SK-N-SH (cell line): ENCODE data around the gene CLIC5. TPM values are rescaled to one million over a fixed set of nuclear protein-coding genes. Genes with fewer than 3 reads are reported as not detected.

Experiments used
- CTCF ChIA-PET: fragments of 300-600, 350-600 bp; formaldehyde crosslinking; extraction: SDS; loops from one replicate; lab custom pipeline; 2021; lab: Yijun Ruan, JAX
- POLR2A ChIA-PET: fragments of 350-600 bp; sonication (Branson Sonifier 250); formaldehyde crosslinking; extraction: SDS; loops from one replicate; lab custom pipeline; 2020; ENCODE audit warnings: antibody characterized with exemption, inconsistent platforms; lab: Yijun Ruan, JAX
- DNase-seq: peaks from one replicate; pipeline ENCODE4 v3.0.0; 2012
- H2AFZ ChIP-seq: fragments of 200-600 bp; sonication (generic); 2 replicates; pipeline ENCODE4 v1.8.1; 2016; ENCODE audit warnings: antibody characterized with exemption, mild to moderate bottlenecking, low read depth
- H3F3A ChIP-seq: fragments of 200-600 bp; sonication (generic); replicated peaks from 2 replicates; pipeline ENCODE3; 2016; ENCODE audit warnings: antibody characterized with exemption, mild to moderate bottlenecking; ENCODE audit not compliant: insufficient read depth
- H3K27ac ChIP-seq, 2 experiments: fragments of 200-500 bp in 1 of 2; fragments of 200-600 bp in 1 of 2; sonication (Bioruptor generic) in 1 of 2; sonication (generic), shearing (Covaris generic) in 1 of 2; 2 replicates each; pipeline versions ENCODE4 v1.5.1 to v1.6.1; 2014 to 2016; ENCODE audit warnings: low read depth in 2 of 2, inconsistent platforms in 1 of 2, low read length in 1 of 2, mild to moderate bottlenecking in 1 of 2, mixed read lengths in 1 of 2
- H3K27me3 ChIP-seq: fragments of 200-600 bp; sonication (generic), shearing (Covaris generic); 2 replicates; pipeline ENCODE4 v1.6.1; 2016; ENCODE audit warnings: mixed run types; ENCODE audit not compliant: insufficient read depth
- H3K36me3 ChIP-seq, 2 experiments: fragments of 200-500 bp in 1 of 2; fragments of 200-600 bp in 1 of 2; sonication (Bioruptor generic) in 1 of 2; sonication (generic) in 1 of 2; replicated peaks in 1 of 2; 2 replicates each; pipeline versions ENCODE3 to v1.5.1; 2014 to 2016; ENCODE audit warnings: low read length in 1 of 2, mild to moderate bottlenecking in 1 of 2; ENCODE audit not compliant: insufficient read depth in 2 of 2, control insufficient read depth in 1 of 2
- H3K4me1 ChIP-seq, 2 experiments: fragments of 200-500 bp in 1 of 2; fragments of 200-600 bp in 1 of 2; sonication (Bioruptor generic) in 1 of 2; sonication (generic), shearing (Covaris generic) in 1 of 2; 2 replicates each; pipeline versions ENCODE4 v1.5.1 to v1.6.1; 2014 to 2016; ENCODE audit warnings: low read depth in 1 of 2, low read length in 1 of 2, mixed run types in 1 of 2; ENCODE audit not compliant: insufficient read depth in 2 of 2, control insufficient read depth in 1 of 2
- H3K4me2 ChIP-seq: fragments of 200-600 bp; sonication (generic), shearing (Covaris generic); 2 replicates; pipeline ENCODE4 v1.6.1; 2017; ENCODE audit warnings: mixed run types
- H3K4me3 ChIP-seq, 2 experiments: fragments of 200-500 bp in 1 of 2; fragments of 200-600 bp in 1 of 2; sonication (Bioruptor generic) in 1 of 2; sonication (generic), shearing (Covaris generic) in 1 of 2; 2 replicates each; pipeline versions ENCODE4 v1.5.1 to v1.8.1; 2014 to 2016; ENCODE audit warnings: low read depth in 2 of 2, inconsistent platforms in 1 of 2, low read length in 1 of 2, mild to moderate bottlenecking in 1 of 2, mixed read lengths in 1 of 2, moderate library complexity in 1 of 2
- H3K79me2 ChIP-seq: fragments of 200-600 bp; sonication (generic); 2 replicates; pipeline ENCODE4 v1.8.1; 2017; ENCODE audit warnings: mild to moderate bottlenecking; ENCODE audit not compliant: insufficient read depth
- H3K9ac ChIP-seq: fragments of 200-600 bp; sonication (generic); 2 replicates; pipeline ENCODE4 v1.6.1; 2017; ENCODE audit warnings: mixed run types
- H3K9me2 ChIP-seq: fragments of 200-600 bp; sonication (generic); 2 replicates; pipeline ENCODE4 v1.6.1; 2017; ENCODE audit warnings: mixed run types
- H3K9me3 ChIP-seq: fragments of 200-600 bp; sonication (generic); 2 replicates; pipeline ENCODE4 v1.6.1; 2017; ENCODE audit warnings: mixed run types, mild to moderate bottlenecking, moderate library complexity
- H4K20me1 ChIP-seq: fragments of 200-600 bp; sonication (generic); 2 replicates; pipeline ENCODE4 v1.6.1; 2017; ENCODE audit warnings: mild to moderate bottlenecking, mixed run types; ENCODE audit not compliant: insufficient read depth
- EP300 ChIP-seq, 2 experiments: IDR thresholded peaks; 2 replicates each; pipeline versions ENCODE4 v1.4.0 to v1.6.1; 2012; ENCODE audit warnings: borderline replicate concordance in 1 of 2, low read depth in 1 of 2, low read length in 1 of 2
- EZH2phosphoT487 ChIP-seq: fragments of 200-600 bp; sonication (generic); IDR thresholded peaks from 2 replicates; pipeline ENCODE4 v1.6.1; 2017; ENCODE audit warnings: low read depth, mixed run types, mild to moderate bottlenecking, antibody characterized with exemption, moderate library complexity, borderline replicate concordance
- FOSL2 ChIP-seq: IDR thresholded peaks from 2 replicates; pipeline ENCODE4 v1.4.0; 2012; ENCODE audit warnings: low read depth, mild to moderate bottlenecking, moderate library complexity, borderline replicate concordance
- GATA2 ChIP-seq: sonication (generic); formaldehyde crosslinking; IDR thresholded peaks from 2 replicates; pipeline ENCODE4 v1.5.0; 2020; ENCODE audit warnings: mild to moderate bottlenecking, missing genetic modification reagents
- IRF3 ChIP-seq: fragments of 150-350 bp; IDR thresholded peaks from 2 replicates; pipeline ENCODE4 v1.6.1; 2016; ENCODE audit warnings: mild to moderate bottlenecking, low read depth, low read length
- JUND ChIP-seq: IDR thresholded peaks from 2 replicates; pipeline ENCODE4 v1.4.0; 2012
- MAX ChIP-seq: IDR thresholded peaks from 2 replicates; pipeline ENCODE4 v1.4.0; 2012; ENCODE audit warnings: low read depth
- MEF2A ChIP-seq: IDR thresholded peaks from 2 replicates; pipeline ENCODE4 v1.4.0; 2012; ENCODE audit warnings: low read depth, borderline replicate concordance
- MXI1 ChIP-seq: IDR thresholded peaks from 2 replicates; pipeline ENCODE4 v1.6.1; 2012; ENCODE audit warnings: mild to moderate bottlenecking, low read depth, low read length, improper control_type of control experiment
- NFIC ChIP-seq: IDR thresholded peaks from 2 replicates; pipeline ENCODE4 v1.4.0; 2012; ENCODE audit warnings: borderline replicate concordance
- NRF1 ChIP-seq: IDR thresholded peaks from 2 replicates; pipeline ENCODE4 v1.6.1; 2012; ENCODE audit warnings: low read depth, mild to moderate bottlenecking, low read length
- RAD21 ChIP-seq: IDR thresholded peaks from 2 replicates; pipeline ENCODE4 v1.6.1; 2012; ENCODE audit warnings: mild to moderate bottlenecking, low read length
- REST ChIP-seq: IDR thresholded peaks from 2 replicates; pipeline ENCODE4 v1.6.1; 2012; ENCODE audit warnings: mild to moderate bottlenecking, low read depth, low read length, moderate library complexity
- RFX5 ChIP-seq: IDR thresholded peaks from 2 replicates; pipeline ENCODE4 v1.6.1; 2012; ENCODE audit warnings: mild to moderate bottlenecking, improper control_type of control experiment, low read length
- RXRA ChIP-seq: IDR thresholded peaks from 2 replicates; pipeline ENCODE4 v1.4.0; 2012; ENCODE audit warnings: low read depth, mild to moderate bottlenecking, borderline replicate concordance
- TAF1 ChIP-seq: IDR thresholded peaks from 2 replicates; pipeline ENCODE4 v1.6.1; 2012; ENCODE audit warnings: low read depth, mild to moderate bottlenecking, low read length, moderate library complexity, borderline replicate concordance
- TCF12 ChIP-seq: IDR thresholded peaks from 2 replicates; pipeline ENCODE4 v1.4.0; 2012
- TEAD4 ChIP-seq: IDR thresholded peaks from 2 replicates; pipeline ENCODE4 v1.4.0; 2012; ENCODE audit warnings: mild to moderate bottlenecking, borderline replicate concordance; ENCODE audit not compliant: insufficient read depth
- USF2 ChIP-seq: fragments of 150-350 bp; IDR thresholded peaks from 2 replicates; pipeline ENCODE4 v1.6.1; 2017; ENCODE audit warnings: antibody characterized with exemption, low read length, low read depth, borderline replicate concordance
- YY1 ChIP-seq: IDR thresholded peaks from 2 replicates; pipeline ENCODE4 v1.4.0; 2012; ENCODE audit warnings: low read depth, mild to moderate bottlenecking
- WGBS: methylation state at CpG from one replicate; pipeline ENCODE4 v1.1.6; 2017; ENCODE audit warnings: low lambda C conversion rate; 5-methylcytosine and 5-hydroxymethylcytosine counted together
- polyA plus RNA-seq, 3 experiments: library from polyadenylated mRNA; depleted of rRNA; stranded (reverse); fragments of >200 nt; gene quantifications; 2 replicates each; pipeline ENCODE4 v1.2.3, GENCODE V29; 2012

The CLIC5 gene
- polyA plus RNA-seq, 1 of the 3 experiments (the other 2 are of a cell fraction) = 0.03 TPM

GRCh38 chr6:46059608-46060007 is 43.9 kb upstream of the CLIC5 start:
- DNase-seq = no peak
- H3K4me3 ChIP-seq = no peak overlapping the region
- ChIA-PET CTCF (no interaction called here), POLR2A (no interaction called here)
- no peak overlapping the region for H3K27ac ChIP-seq
- no peaks in the 10 kb centered on the region for H3F3A ChIP-seq
- no peaks in the 10 kb centered on the region for H3K9me2 ChIP-seq
- H3K4me2 ChIP-seq = no peak overlapping the region
- no peak for TF ChIP-seq YY1
- TF ChIP-seq TEAD4 = no peak
- no peak for TF ChIP-seq RXRA
- TF ChIP-seq MXI1 = no peak
- no peak for TF ChIP-seq TAF1
- no peak for TF ChIP-seq NFIC
- no peak for TF ChIP-seq FOSL2
- TF ChIP-seq IRF3 = no peak
- TF ChIP-seq EZH2phosphoT487 = no peak
- TF ChIP-seq RAD21 = no peak
- TF ChIP-seq GATA2 (CRISPR knock-in tag) = no peak
- no peak for TF ChIP-seq JUND
- H3K9ac ChIP-seq = no peak overlapping the region
- peaks cover 7% of the 10 kb centered on the region; the same call in 1 of the 2 replicates for H3K27me3 ChIP-seq
- H3K4me1 ChIP-seq = no peaks in the 10 kb centered on the region
- WGBS = no CpG with 5 or more reads among the region's 1 CpG
- H4K20me1 ChIP-seq = no peaks in the 10 kb centered on the region
- H2AFZ ChIP-seq = no peak overlapping the region
- no peaks in the 10 kb centered on the region for H3K36me3 ChIP-seq
- no peaks in the 10 kb centered on the region for H3K9me3 ChIP-seq
- H3K79me2 ChIP-seq = no peaks in the 10 kb centered on the region

- no peaks in the 10 kb centered on the region for H3K36me3 ChIP-seq
- H3K4me2 ChIP-seq = no peak overlapping the region
- CTCF ChIA-PET = no interaction called here
- no peak for DNase-seq
- H4K20me1 ChIP-seq = no peaks in the 10 kb centered on the region
- POLR2A ChIA-PET = no interaction called here
- H3K79me2 ChIP-seq = no peaks in the 10 kb centered on the region
- no peak overlapping the region for H3K4me3 ChIP-seq
- H3K9me2 ChIP-seq = no peaks in the 10 kb centered on the region
- no peaks in the 10 kb centered on the region for H3F3A ChIP-seq
- H3K27me3 ChIP-seq = peaks cover 10% of the 10 kb centered on the region; the same call in 1 of the 2 replicates
- TF ChIP-seq MEF2A (no peak), USF2 (no peak), GATA2 (CRISPR knock-in tag) (no peak), EZH2phosphoT487 (no peak), EP300 (IDR thresholded peaks at IDR 0.05; ENCODE audit: borderline replicate concordance in 1 of 2, low read depth in 1 of 2, low read length in 1 of 2) (no peak), NRF1 (no peak), RFX5 (no peak), TCF12 (no peak), MAX (no peak), REST (no peak)
- no peaks in the 10 kb centered on the region for H3K9me3 ChIP-seq
- H3K4me1 ChIP-seq = no peaks in the 10 kb centered on the region
- H3K27ac ChIP-seq = no peak overlapping the region
- H3K9ac ChIP-seq = no peak overlapping the region
- WGBS = 0% methylated on average over 1 of the region's 1 CpG
- no peak overlapping the region for H2AFZ ChIP-seq
These were observed 43.3 kb upstream of the CLIC5 start for GRCh38 chr6:46058951-46059350.
